Activated CD4-positive, alpha-beta T cell treated with anti-CD3 and anti-CD28 coated beads, Interleukin-10, Interleukin-2, amounts not matched to agents 100 ng/mL and 50 ng/mL, durations not matched to agents 16 hours and 8 hours (primary cell): ENCODE results near the gene MRPL23.

Source experiments
- DNase-seq: peaks from one replicate; pipeline ENCODE4 v3.0.0-alpha.2; 2020

MRPL23 gene

GRCh38 chr11:1946812-1947484 is at the start of gene MRPL23:
Gene MRPL23, plus strand, starts transcription at chr11:1947332. Its CDS starts 31 bp downstream, at chr11:1947363.
- no peak for DNase-seq

DNA sequence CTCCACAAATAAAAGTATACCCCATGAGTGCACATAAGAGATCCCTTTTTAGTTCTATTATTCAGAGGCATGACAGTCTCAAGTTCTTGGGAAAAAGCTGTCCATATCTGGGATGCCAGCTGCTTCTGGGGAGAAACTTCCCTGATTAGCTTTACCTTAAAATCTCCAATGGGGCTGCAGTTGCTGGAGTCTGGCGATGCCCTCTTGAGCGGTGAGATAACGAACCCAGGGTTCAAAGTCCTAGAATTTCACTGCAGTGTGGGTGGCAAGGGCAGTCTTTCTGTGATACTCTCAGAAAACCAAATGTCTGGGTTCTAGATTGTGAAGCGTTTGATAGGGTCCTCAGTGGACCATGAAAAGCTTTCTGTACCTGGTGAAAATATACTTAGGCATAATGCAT is 48.0 kb upstream of the MRPL23 start:
- no peak for DNase-seq

DNA sequence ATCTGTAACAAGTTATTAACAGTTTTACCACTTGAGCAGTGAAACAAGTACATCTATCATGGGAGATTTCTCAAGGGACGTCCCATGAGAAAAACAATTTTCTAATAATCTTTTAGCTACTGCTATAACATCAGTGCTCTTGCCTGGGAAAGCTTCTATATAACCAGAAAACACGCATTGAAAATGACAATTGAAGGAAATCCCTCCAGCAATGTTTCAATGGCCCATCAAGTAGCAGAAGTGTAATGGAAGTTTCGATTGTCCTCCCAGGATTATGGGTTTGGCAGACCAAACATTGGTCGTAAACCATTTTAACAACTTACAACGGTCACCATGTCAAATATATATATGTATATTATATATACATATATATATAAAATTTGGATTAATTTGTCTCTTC is 47.4 kb upstream of the MRPL23 start:
- DNase-seq, result no peak

- DNase-seq, result no peak
Observed at GRCh38 chr11:1906181-1906580, 41.0 kb upstream of the MRPL23 start.

- no peak for DNase-seq
Observed at GRCh38 chr11:1906611-1907423, 40.3 kb upstream of the MRPL23 start.

DNA sequence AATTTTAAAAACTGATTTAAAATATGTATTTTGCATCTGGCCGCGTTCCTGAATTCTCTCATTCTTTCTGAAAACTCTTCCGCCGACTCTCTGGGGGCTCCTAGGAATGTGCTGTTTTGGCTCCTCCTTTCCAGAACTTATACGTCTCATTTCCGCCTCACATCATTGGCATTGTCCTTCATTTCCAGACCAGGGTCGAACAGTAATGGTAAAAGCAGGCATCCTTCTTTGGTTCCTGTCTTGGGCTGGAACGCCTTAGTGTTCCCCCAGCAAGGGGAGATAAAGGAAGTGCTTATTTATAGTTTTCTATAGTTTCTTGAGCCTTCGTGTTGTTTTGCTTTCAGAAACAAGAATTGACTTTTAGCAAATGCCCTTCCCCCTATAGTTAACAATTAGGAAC is 38.5 kb upstream of the MRPL23 start:
- DNase-seq, result no peak

GRCh38 chr11:1909524-1909923 is 37.6 kb upstream of the MRPL23 start:
- no peak for DNase-seq

DNA sequence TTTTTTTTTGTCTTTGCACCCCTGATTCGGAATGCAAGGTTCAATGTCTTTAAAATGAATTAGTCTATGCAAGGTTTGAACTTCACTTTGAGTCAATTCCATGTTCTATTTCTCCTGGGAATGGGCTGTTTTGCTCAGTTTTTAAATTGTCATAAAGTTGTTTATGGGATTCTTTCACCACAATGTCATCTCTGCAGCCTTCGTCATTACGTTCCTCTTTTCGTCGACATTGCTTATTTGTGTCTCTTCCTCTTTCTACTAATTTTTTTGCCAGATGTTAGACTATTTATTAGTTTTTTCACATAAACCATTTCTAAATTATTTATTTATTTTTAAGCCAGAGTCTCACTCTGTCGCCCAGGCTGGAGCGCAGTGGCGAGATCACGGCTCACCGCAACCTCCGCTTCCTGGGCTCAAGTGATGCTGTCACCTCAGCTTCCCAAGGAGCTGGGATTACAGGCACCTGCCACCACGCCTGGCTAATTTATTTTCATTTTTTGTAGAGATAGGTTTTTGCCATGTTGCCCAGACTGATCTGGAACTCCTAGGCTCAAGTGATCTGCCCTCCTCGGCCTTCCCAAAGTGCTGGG is 34.7 kb upstream of the MRPL23 start:
- DNase-seq, result no peak

GRCh38 chr11:1913271-1914060 is 33.7 kb upstream of the MRPL23 start:
- DNase-seq, result no peak

GRCh38 chr11:1915795-1916131 is 31.4 kb upstream of the MRPL23 start:
- DNase-seq, result no peak

DNA sequence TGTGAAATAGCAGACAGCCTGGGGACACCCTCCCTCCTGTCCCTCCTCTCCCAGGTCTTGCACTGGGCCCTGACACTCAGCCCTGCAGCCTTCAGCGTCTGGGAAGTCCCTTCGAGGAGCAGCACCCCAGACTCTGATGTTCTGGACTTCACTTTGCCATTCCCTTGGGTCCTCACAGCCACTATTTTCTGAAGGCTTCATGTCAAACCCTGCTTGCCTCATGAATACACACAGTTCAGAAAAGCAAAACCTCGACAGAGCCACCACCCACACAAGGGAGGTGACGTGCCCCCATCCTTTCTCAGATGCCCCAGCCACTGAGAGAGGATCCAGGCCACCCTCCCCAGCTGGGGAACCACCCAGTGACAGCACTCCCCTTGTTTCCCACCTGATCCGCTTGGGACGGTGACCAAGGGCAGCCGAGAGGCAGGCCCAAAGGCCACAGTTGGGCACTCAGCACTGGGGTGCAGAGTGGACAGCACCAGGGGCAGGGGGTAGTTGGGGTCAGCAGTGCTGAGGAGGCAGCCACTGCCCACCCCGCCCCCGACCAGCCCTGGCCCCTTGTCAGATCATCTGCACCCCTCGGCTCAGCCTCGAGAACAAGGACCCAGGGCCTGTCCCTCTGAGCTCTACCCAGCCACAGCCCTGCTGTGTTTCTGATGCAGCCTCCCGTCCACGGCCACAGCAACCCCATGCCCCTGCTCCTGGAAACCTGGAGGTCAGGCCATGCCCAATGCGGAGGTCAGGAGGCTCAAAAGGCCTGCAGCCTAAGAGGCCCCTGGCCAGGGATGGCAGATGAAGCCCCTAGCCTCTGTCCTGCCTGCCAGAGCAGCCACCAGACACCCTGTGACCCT is 30.8 kb upstream of the MRPL23 start:
- no peak for DNase-seq

DNA sequence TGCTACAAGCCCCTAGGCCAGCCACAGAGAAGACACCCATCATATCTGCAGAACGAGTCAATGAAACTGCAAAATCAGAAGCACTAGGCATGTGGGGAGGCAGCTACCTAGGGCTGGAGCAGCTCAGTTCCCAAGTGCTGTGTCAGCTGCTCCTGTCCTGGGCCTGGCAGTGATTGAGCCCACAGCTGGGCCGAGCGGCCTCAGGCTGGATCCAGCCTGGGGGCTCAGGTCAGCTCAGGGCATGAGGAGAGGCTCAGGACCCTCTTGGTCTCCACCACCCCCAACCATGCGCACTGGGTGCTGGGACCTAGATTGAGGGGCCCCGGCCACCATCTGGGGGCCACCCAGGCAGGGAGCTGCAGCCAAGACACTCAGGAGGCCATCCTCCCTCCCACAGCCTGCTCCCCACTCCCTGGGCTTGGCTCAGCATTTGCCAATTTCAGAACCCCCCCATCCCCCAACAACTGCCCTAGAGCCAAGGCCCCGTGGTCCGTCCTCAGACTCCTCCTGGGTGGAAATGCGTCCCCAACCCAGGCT is 30.1 kb upstream of the MRPL23 start:
- no peak for DNase-seq

DNA sequence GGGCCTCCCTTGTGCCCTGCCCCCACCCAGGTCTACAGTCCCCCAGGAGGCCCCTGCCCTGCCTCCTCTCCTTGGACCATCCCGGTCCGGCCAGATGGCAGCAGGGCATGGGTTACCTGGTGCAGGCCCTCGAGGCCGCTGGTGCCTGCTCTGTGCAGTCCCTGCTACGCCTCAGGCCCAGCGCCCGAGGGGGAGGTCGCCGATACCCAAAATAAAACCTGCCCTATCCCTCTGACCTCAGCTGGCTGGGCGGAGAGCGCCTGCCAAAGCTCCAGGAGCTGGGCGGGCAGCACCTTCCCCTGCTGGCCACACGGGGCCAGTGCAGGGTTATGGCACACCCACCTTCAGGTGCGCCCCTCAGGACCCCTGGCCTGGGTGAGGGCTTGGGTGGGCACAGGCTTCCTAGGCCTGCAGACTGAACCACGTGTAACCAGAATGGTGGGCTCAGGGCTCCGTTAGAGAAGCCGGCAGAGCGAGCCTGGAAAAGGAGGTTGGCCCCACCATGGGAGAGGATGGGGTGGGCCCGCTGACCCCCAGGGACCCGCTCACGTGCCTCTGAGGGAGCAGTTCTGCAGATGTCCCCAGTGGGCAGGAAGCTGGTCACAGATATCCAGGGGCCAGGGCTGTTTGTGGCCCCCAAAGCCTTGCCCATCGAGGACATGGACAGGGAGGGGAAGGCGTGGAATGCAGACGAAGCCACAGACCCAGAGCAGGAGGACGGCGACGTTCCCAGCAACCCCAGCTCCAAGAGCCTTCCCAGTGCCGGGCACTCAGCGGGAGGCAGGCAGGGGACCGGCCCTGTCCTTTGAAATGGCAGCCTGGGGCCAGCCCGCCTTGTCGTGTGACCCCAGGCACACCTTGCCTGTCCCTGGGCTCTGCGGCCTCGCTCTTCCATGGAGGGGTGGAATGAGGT is 29.4 kb upstream of the MRPL23 start:
- DNase-seq, result no peak

DNA sequence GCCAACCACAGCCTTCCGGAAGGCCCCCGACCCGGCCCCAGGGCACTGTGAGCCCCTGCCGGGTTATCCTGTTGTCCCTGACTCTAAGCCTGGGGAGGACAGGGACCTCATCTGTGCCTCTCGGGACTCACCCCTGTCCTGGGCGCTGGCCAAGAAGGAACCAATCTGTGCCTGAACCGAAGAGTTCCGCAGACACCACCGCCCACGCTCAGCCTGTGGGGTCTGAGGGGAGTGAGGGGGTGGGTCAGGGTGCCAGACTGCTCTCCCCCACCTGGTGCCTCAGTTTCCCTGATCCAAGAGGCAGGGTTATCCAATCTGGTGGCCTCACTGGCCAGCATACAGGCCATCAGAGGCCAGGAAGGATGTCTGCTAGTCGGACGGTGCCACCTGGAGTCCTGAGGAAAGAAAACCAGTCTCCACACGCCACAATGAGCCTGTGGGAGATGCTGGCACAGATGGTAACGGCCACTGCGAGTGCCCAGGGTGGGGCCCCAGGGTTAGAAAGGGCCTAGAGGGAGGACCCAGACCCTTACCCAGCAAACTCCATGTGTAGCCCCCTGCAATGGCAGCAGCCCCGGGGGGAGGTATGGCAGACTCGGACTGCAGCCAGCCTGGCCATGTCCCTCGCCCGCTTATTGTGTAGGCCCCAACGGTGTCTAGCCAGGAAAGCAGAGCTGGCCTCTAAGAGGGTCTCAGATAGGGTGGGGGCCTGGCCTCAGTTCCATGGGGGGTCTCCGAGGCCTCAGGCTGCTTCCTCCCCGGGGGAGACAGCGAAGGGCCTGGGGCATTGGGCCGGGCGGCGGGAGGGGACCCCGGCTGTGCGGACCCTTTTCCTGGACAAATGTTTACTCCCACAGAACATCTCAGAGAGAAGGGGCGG is 28.5 kb upstream of the MRPL23 start:
- DNase-seq, result no peak

DNA sequence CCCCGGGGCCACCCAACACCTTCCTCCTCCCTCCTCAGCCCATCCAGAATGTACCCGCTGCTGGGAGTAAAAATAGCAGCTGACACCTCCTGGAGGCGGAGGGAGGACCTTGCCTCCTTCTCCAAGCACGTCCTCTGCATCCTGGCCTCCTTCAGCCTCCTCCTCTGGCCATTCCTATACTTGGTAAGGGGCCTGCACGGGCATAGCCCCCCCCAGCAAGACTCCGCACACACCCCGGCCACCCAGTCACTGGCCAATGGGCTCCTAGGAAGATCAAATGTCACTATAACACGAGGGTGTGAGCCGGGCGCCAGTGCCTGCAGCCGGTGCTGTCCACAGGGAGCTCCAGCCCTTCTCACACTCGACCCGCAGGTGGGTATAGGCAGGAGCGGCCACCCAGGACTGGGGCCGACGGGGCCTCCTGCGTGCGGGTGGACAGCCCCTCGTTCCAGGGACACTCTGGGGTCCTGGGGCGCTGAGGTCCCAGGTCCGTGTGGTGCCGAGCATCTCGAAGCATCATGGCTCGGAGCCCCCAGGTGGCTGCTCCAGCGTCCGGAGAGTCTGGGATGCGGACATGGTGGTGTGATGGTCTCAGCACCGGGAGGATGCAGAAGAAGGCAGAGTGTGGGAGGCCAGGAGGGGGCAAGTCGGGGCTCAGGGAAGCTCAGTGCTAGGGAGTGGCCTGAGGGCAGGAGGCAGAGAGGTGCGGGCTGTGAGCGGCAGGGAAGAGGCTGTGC is 27.6 kb upstream of the MRPL23 start, which contains the start of gene TNNT3:
TSS of gene TNNT3 (plus strand) at position 313 of the 737 bp plus-strand sequence. CDS start 3,172 bp downstream, outside the sequence.
- DNase-seq, result no peak

DNA sequence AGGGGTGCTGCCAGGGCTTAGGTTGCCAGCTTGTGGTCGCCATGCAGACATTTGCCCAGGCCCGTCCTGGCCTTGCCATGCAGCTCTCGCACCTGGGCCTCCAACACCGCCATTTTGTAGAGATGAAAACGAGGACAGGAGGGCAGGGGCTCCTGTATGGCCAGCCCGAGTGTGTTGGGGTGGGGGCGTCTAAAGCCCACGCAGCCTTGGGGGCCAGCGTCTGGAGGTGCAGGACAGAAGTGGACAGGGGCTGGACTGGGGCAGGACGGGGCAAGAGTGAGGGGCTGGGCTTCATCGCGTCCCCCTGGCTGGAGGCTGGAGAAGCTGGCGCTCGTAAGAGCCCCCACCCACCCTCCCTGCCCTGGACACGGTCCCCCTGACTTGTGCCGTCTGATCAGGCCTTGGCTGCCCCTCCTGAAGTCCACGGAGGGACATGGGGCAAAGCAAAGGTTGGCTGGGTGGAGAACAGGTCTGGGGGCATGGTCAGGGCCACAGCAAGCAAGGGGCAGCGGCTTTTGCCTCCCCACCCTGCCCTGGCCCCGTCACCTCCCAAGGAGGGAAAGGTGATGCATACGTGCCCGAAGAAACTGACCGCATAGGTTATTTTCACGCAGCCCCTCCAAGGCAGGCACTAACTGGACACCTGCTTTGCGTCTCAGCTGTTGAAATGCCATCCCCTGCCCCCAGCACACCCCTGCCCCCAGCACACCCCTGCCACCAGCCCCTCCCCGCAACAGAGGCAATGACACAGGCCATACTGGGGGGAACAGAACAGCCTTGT is 26.8 kb upstream of the MRPL23 start:
- no peak for DNase-seq

- DNase-seq, result no peak
Observed at GRCh38 chr11:1920909-1921573, 26.1 kb upstream of the MRPL23 start.
